ENCODE data around the gene NFYC.

GRCh38 chr1:40673452-40673851 lies 18.1 kb upstream of the NFYC start:
- TF ChIP-seq EZH2 (IDR thresholded peaks at IDR 0.05; ENCODE audit: low read depth, unreplicated experiment) = no peak
- TF ChIP-seq CTCF (conservative IDR thresholded peaks at IDR 0.05; ENCODE audit: low read depth in 2 of 2) = no peak

Data from GM23338 (cell line).